Measurements from ENCODE around the gene HSD17B12.

DNA sequence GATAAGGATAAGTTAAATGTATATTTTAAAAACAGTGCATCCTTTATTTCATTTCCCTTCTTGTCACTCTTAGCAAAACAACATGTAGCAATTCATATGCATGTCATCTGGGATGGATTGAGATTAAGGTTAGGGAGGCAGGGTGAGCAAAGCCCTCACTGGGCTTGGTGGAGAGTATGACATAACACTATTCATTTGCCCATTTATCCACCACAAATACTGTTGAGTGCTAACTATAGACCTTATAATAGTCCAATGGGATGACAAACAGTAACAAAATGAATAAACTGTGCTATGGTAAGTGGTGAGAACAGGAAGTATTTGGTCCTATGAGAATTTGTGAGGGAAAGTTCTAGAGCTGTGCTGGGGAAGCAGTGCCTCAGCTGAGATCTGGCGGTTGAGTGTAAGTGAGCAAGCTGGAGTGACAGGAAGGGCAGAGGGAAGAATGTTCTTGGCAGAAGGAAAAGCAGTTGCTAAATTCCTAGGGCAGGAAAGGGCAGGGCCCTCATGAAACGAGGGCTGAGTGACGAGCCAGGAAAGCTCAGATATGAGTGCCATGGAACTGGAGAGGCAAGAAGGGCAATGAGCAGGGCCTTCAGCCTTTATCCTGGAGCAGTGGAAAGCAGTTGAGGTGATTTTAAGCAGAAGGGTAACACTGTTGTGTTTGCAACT lies 6.7 kb downstream of the HSD17B12 start:
- TF ChIP-seq, protein P1, sequence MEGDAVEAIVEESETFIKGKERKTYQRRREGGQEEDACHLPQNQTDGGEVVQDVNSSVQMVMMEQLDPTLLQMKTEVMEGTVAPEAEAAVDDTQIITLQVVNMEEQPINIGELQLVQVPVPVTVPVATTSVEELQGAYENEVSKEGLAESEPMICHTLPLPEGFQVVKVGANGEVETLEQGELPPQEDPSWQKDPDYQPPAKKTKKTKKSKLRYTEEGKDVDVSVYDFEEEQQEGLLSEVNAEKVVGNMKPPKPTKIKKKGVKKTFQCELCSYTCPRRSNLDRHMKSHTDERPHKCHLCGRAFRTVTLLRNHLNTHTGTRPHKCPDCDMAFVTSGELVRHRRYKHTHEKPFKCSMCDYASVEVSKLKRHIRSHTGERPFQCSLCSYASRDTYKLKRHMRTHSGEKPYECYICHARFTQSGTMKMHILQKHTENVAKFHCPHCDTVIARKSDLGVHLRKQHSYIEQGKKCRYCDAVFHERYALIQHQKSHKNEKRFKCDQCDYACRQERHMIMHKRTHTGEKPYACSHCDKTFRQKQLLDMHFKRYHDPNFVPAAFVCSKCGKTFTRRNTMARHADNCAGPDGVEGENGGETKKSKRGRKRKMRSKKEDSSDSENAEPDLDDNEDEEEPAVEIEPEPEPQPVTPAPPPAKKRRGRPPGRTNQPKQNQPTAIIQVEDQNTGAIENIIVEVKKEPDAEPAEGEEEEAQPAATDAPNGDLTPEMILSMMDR (conservative IDR thresholded peaks at IDR 0.05) = no peak
- TF ChIP-seq ZFX (IDR thresholded peaks at IDR 0.05) = no peak

All from C4-2B (cell line).